ENCODE results near the gene PCDH12.
"Not testable (repeated sequence)": the region's sequence is repeated elsewhere in the genome, so short reads cannot be mapped to it uniquely, and the experiment has no call there.

GRCh38 chr5:141922827-141923447 lies 35.1 kb downstream of the PCDH12 start:
- TF ChIP-seq, protein P1, sequence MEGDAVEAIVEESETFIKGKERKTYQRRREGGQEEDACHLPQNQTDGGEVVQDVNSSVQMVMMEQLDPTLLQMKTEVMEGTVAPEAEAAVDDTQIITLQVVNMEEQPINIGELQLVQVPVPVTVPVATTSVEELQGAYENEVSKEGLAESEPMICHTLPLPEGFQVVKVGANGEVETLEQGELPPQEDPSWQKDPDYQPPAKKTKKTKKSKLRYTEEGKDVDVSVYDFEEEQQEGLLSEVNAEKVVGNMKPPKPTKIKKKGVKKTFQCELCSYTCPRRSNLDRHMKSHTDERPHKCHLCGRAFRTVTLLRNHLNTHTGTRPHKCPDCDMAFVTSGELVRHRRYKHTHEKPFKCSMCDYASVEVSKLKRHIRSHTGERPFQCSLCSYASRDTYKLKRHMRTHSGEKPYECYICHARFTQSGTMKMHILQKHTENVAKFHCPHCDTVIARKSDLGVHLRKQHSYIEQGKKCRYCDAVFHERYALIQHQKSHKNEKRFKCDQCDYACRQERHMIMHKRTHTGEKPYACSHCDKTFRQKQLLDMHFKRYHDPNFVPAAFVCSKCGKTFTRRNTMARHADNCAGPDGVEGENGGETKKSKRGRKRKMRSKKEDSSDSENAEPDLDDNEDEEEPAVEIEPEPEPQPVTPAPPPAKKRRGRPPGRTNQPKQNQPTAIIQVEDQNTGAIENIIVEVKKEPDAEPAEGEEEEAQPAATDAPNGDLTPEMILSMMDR (IDR thresholded peaks at IDR 0.05) = not testable (repeated sequence)
- TF ChIP-seq POLR2A (IDR thresholded peaks at IDR 0.05) = not testable (repeated sequence)

All from body of pancreas (tissue), 4 donors.